CD4-positive, CD25-positive, alpha-beta regulatory T cell (primary cell): ENCODE data around the gene EIF5AL1. TPM values are rescaled to one million over a fixed set of nuclear protein-coding genes. Genes with fewer than 3 reads are reported as not detected.
A peak's percentile ranks its signal among the peaks of the same experiment; 100 is the strongest.
"Not testable (repeated sequence)": the region's sequence is repeated elsewhere in the genome, so short reads cannot be mapped to it uniquely, and the experiment has no call there.

Experiments
- ATAC-seq, 2 donors: fragments of 150-1000 bp; cut with Tn5 transposase; one replicate each; pipeline ENCODE4 v1.10.0; 2021; ENCODE audit warnings: low read depth in 2 of 2, moderate number of reproducible peaks in 2 of 2, moderate library complexity in 1 of 2
- DNase-seq, 3 donors: peaks; one replicate each; pipeline versions ENCODE4 v3.0.0 to v3.0.0-alpha.2; 2012 to 2022; ENCODE audit warnings: mixed read lengths in 1 of 3
- H3K27ac ChIP-seq: one replicate; pipeline ENCODE4 v1.7.0; 2013; ENCODE audit warnings: mild to moderate bottlenecking, low read length; ENCODE audit not compliant: insufficient read depth, poor library complexity, severe bottlenecking
- H3K27me3 ChIP-seq: one replicate; pipeline ENCODE4 v1.7.0; 2013; ENCODE audit warnings: low read length; ENCODE audit not compliant: control insufficient read depth, insufficient read depth
- H3K36me3 ChIP-seq: one replicate; pipeline ENCODE4 v1.7.0; 2013; ENCODE audit warnings: mild to moderate bottlenecking, low read length, moderate library complexity; ENCODE audit not compliant: control insufficient read depth, insufficient read depth
- H3K4me1 ChIP-seq: 2 replicates; pipeline ENCODE4 v1.7.0; 2013; ENCODE audit warnings: mild to moderate bottlenecking, low read length; ENCODE audit not compliant: insufficient read depth, control insufficient read depth, poor library complexity, severe bottlenecking
- H3K4me3 ChIP-seq: one replicate; pipeline ENCODE4 v1.7.0; 2013; ENCODE audit warnings: low read depth, mild to moderate bottlenecking, low read length, moderate library complexity
- H3K9me3 ChIP-seq, 2 experiments: 1 replicate in 1 of 2; 2 replicates in 1 of 2; pipeline ENCODE4 v1.7.0; 2013; ENCODE audit warnings: low read length in 2 of 2, mild to moderate bottlenecking in 1 of 2, moderate library complexity in 1 of 2; ENCODE audit not compliant: control insufficient read depth in 2 of 2
- H3K27ac Mint-ChIP-seq, 3 donors: one replicate each; pipeline ENCODE4 v1.8.0; 2020 to 2022; ENCODE audit warnings: mild to moderate bottlenecking in 3 of 3, mixed read lengths in 3 of 3, moderate library complexity in 2 of 3
- H3K27me3 Mint-ChIP-seq: one replicate; pipeline ENCODE4 v1.8.0; 2022; ENCODE audit warnings: mild to moderate bottlenecking, mixed read lengths
- H3K36me3 Mint-ChIP-seq: one replicate; pipeline ENCODE4 v1.8.0; 2020; ENCODE audit warnings: mixed read lengths
- H3K4me1 Mint-ChIP-seq, 4 donors: one replicate each; pipeline ENCODE4 v1.8.0; 2020 to 2022; ENCODE audit warnings: mixed read lengths in 4 of 4, mild to moderate bottlenecking in 1 of 4
- H3K4me3 Mint-ChIP-seq, 4 donors: one replicate each; pipeline ENCODE4 v1.8.0; 2020 to 2022; ENCODE audit warnings: mild to moderate bottlenecking in 4 of 4, mixed read lengths in 4 of 4, moderate library complexity in 3 of 4
- H3K9me3 Mint-ChIP-seq, 7 donors: one replicate each; pipeline ENCODE4 v1.8.0; 2020 to 2022; ENCODE audit warnings: mixed read lengths in 7 of 7, mild to moderate bottlenecking in 3 of 7, moderate library complexity in 2 of 7
- polyA plus RNA-seq, 4 donors: library from polyadenylated mRNA; unstranded; fragments of 300-500 nt; fragmentation: Illumina TruSeq; gene quantifications; one replicate each; pipeline ENCODE4 v1.2.3, GENCODE V29; 2021
- total RNA-seq: library from RNA; stranded (reverse); gene quantifications from one replicate; pipeline ENCODE4 v1.2.3, GENCODE V29; 2022

EIF5AL1 gene
- total and polyA plus RNA-seq, 5 donors from 2014 or later = 0.11 to 0.45 (median 0.25) TPM; not detected in 1

GRCh38 chr10:79496896-79497295 is 15.4 kb upstream of the EIF5AL1 start:
- no peaks in the 10 kb centered on the region for H3K9me3 Mint-ChIP-seq

GRCh38 chr10:79498291-79498829 is 14.0 kb upstream of the EIF5AL1 start:
- peaks cover 23% of the 10 kb centered on the region for H3K27me3 Mint-ChIP-seq
- peaks cover 0 to 2% (median under 1%) of the 10 kb centered on the region in 4 donors for H3K4me1 Mint-ChIP-seq
- no peaks in the 10 kb centered on the region for H3K9me3 ChIP-seq
- H3K4me3 Mint-ChIP-seq = no peak overlapping the region
- H3K9me3 Mint-ChIP-seq = no peaks in the 10 kb centered on the region
- H3K27ac Mint-ChIP-seq = no peak overlapping the region
- ATAC-seq (no peak), DNase-seq (no peak)
- H3K27me3 ChIP-seq = peaks cover 6% of the 10 kb centered on the region
- no peaks in the 10 kb centered on the region for H3K36me3 Mint-ChIP-seq
- H3K4me3 ChIP-seq = no peak overlapping the region
- no peaks in the 10 kb centered on the region for H3K4me1 ChIP-seq
- no peaks in the 10 kb centered on the region for H3K36me3 ChIP-seq
- H3K27ac ChIP-seq = no peak overlapping the region

More at GRCh38 chr10:79496896-79497295, 15.4 kb upstream of the EIF5AL1 start:
- Mint-ChIP-seq H3K36me3 (no peaks in the 10 kb centered on the region), H3K4me1 (no peaks in the 10 kb centered on the region), H3K27ac (no peak overlapping the region), H3K27me3 (peaks cover 23% of the 10 kb centered on the region), H3K4me3 (no peak overlapping the region)
- Histone ChIP-seq H3K36me3 (no peaks in the 10 kb centered on the region), H3K4me3 (no peak overlapping the region), H3K4me1 (no peaks in the 10 kb centered on the region), H3K9me3 (no peaks in the 10 kb centered on the region), H3K27me3 (peaks cover 6% of the 10 kb centered on the region), H3K27ac (no peak overlapping the region)
- no peak for ATAC-seq
- DNase-seq = no peak

GRCh38 chr10:79502561-79503309 is 9.6 kb upstream of the EIF5AL1 start:
- peaks cover 5% of the 10 kb centered on the region for H3K4me1 ChIP-seq
- H3K27me3 ChIP-seq = no peaks in the 10 kb centered on the region
- no peak overlapping the region for H3K27ac ChIP-seq
- Mint-ChIP-seq H3K27me3 (peaks cover 15% of the 10 kb centered on the region), H3K36me3 (no peaks in the 10 kb centered on the region), H3K9me3 (no peaks in the 10 kb centered on the region), H3K27ac (peak overlapping the region in 1 of 3 donors; percentile 44), H3K4me1 (peaks cover 6 to 15% (median 9%) of the 10 kb centered on the region in 4 donors), H3K4me3 (no peak overlapping the region)
- DNase-seq = no peak
- no peak overlapping the region for H3K4me3 ChIP-seq
- H3K36me3 ChIP-seq = no peaks in the 10 kb centered on the region
- H3K9me3 ChIP-seq = no peaks in the 10 kb centered on the region
- no peak for ATAC-seq

GRCh38 chr10:79503787-79504186 is 8.5 kb upstream of the EIF5AL1 start:
- not testable (repeated sequence) for H3K27ac ChIP-seq, H3K4me3 Mint-ChIP-seq, H3K27ac Mint-ChIP-seq, H3K36me3 ChIP-seq, H3K9me3 Mint-ChIP-seq, H3K4me3 ChIP-seq, ATAC-seq, DNase-seq, H3K9me3 ChIP-seq, H3K27me3 ChIP-seq, H3K36me3 Mint-ChIP-seq, H3K4me1 ChIP-seq
- H3K27me3 Mint-ChIP-seq = peaks cover 13% of the 10 kb centered on the region
- peaks cover 6 to 15% (median 9%) of the 10 kb centered on the region in 4 donors for H3K4me1 Mint-ChIP-seq

- H3K27ac ChIP-seq, H3K27me3 Mint-ChIP-seq, H3K36me3 Mint-ChIP-seq, ATAC-seq, H3K27me3 ChIP-seq, H3K9me3 Mint-ChIP-seq, H3K27ac Mint-ChIP-seq, DNase-seq, H3K9me3 ChIP-seq, H3K4me1 ChIP-seq, H3K4me3 Mint-ChIP-seq, H3K4me3 ChIP-seq, H3K36me3 ChIP-seq: not testable (repeated sequence)
- H3K4me1 Mint-ChIP-seq = peaks cover 6 to 15% (median 9%) of the 10 kb centered on the region in 4 donors
Observed at GRCh38 chr10:79504483-79504882, 7.8 kb upstream of the EIF5AL1 start.

GRCh38 chr10:79505328-79505727 is 7.0 kb upstream of the EIF5AL1 start:
- not testable (repeated sequence) for H3K27ac ChIP-seq, H3K4me3 Mint-ChIP-seq, H3K4me1 ChIP-seq, H3K27me3 Mint-ChIP-seq, H3K36me3 ChIP-seq, H3K9me3 Mint-ChIP-seq, H3K27me3 ChIP-seq, H3K36me3 Mint-ChIP-seq, H3K4me3 ChIP-seq, DNase-seq, H3K9me3 ChIP-seq, ATAC-seq
- H3K4me1 Mint-ChIP-seq = peaks cover 6 to 15% (median 9%) of the 10 kb centered on the region in 4 donors
- H3K27ac Mint-ChIP-seq = peak overlapping the region in 1 of 3 donors; percentile 62

GRCh38 chr10:79505829-79506228 is 6.5 kb upstream of the EIF5AL1 start:
- no peak overlapping the region for H3K4me3 Mint-ChIP-seq
- H3K27me3 ChIP-seq = no peaks in the 10 kb centered on the region
- peaks cover 10% of the 10 kb centered on the region for H3K27me3 Mint-ChIP-seq
- H3K36me3 Mint-ChIP-seq = no peaks in the 10 kb centered on the region
- H3K36me3 ChIP-seq = no peaks in the 10 kb centered on the region
- no peak overlapping the region for H3K4me3 ChIP-seq
- DNase-seq (peak in 2 of 3 donors; percentile 14 to 51), ATAC-seq (peak in 1 of 2 donors; percentile 44)
- no peak overlapping the region for H3K27ac ChIP-seq
- peaks cover 6 to 15% (median 9%) of the 10 kb centered on the region in 4 donors for H3K4me1 Mint-ChIP-seq
- H3K9me3 Mint-ChIP-seq = no peaks in the 10 kb centered on the region
- peaks cover 5% of the 10 kb centered on the region for H3K4me1 ChIP-seq
- H3K9me3 ChIP-seq = no peaks in the 10 kb centered on the region
- peak overlapping the region; percentile 21 to 62 (median 39) for H3K27ac Mint-ChIP-seq
